Spleen (tissue), 7 donors: ENCODE results near the gene POLR1B.

Experiments
- POLR2A ChIP-seq, 3 donors: fragments of 450-650 bp; IDR thresholded peaks; one replicate each; pipeline ENCODE4 v1.5.1; 2017; ENCODE audit warnings: antibody characterized with exemption in 3 of 3, mild to moderate bottlenecking in 1 of 3
- POLR2AphosphoS5 ChIP-seq, 3 donors: sonication (generic); formaldehyde crosslinking; IDR thresholded peaks; one replicate each; pipeline ENCODE4 v1.5.1; 2017; ENCODE audit warnings: antibody characterized with exemption in 3 of 3
- TF ChIP-seq, protein P1 (sequence below), 11 experiments: fragments of 200-600 bp in 7 of 11; fragments of 450-650 bp in 4 of 11; sonication (generic) in 4 of 11; IDR thresholded peaks in 8 of 11; conservative IDR thresholded peaks in 3 of 11; 1 replicate in 7 of 11; 2 replicates in 4 of 11; pipeline versions ENCODE4 v1.4.0 to v1.8.0; 2016 to 2021; ENCODE audit warnings: antibody characterized with exemption in 11 of 11, inconsistent platforms in 4 of 11, mild to moderate bottlenecking in 1 of 11
- donor health status: DM: no; HTN: no; CAD: no; lungs with moderate emphysema.
- donor health status: DM: no; HTN: no; CAD: no.
- donor health status: DM: no; HTN: no; CAD: no.

DNA sequence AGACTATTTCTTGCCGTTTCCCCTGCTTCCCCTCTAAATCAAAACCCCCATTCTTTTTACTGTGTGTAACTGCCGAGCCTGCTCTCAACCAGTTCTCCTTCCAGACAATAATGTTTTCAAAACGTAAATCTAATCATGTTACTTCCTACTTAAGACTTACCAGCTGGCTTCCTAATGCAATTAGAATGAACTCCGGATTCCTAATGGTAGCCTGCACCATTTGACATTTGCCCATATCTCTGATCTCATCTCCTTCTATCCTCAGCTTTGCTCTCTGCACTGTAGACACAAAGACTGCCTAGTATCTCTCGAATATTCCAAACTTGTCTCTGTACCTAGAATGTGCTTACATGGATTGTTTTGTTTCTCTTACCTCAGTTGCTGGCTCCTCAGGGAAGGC, 47.4 kb upstream of the POLR1B start:
- TF ChIP-seq, protein P1, sequence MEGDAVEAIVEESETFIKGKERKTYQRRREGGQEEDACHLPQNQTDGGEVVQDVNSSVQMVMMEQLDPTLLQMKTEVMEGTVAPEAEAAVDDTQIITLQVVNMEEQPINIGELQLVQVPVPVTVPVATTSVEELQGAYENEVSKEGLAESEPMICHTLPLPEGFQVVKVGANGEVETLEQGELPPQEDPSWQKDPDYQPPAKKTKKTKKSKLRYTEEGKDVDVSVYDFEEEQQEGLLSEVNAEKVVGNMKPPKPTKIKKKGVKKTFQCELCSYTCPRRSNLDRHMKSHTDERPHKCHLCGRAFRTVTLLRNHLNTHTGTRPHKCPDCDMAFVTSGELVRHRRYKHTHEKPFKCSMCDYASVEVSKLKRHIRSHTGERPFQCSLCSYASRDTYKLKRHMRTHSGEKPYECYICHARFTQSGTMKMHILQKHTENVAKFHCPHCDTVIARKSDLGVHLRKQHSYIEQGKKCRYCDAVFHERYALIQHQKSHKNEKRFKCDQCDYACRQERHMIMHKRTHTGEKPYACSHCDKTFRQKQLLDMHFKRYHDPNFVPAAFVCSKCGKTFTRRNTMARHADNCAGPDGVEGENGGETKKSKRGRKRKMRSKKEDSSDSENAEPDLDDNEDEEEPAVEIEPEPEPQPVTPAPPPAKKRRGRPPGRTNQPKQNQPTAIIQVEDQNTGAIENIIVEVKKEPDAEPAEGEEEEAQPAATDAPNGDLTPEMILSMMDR (IDR thresholded peaks at IDR 0.05 in 8 of 11, conservative IDR thresholded peaks at IDR 0.05 in 3 of 11), result no peak
- no peak for TF ChIP-seq POLR2A (IDR thresholded peaks at IDR 0.05)
- TF ChIP-seq POLR2AphosphoS5 (IDR thresholded peaks at IDR 0.05), result no peak
